PC-3 (cell line): ENCODE measurements around the gene AIRE.

Source experiments
- EZH2phosphoT487 ChIP-seq: fragments of 300-600 bp; sonication (generic); IDR thresholded peaks from 2 replicates; pipeline ENCODE4 v1.6.1; 2018; ENCODE audit warnings: mild to moderate bottlenecking, antibody characterized with exemption, low read length, borderline replicate concordance
- TF ChIP-seq, protein P1 (sequence below): fragments of 300-600 bp; sonication (generic); conservative IDR thresholded peaks from 2 replicates; pipeline ENCODE4 v1.5.1; 2017; ENCODE audit warnings: antibody characterized with exemption, low read depth, mild to moderate bottlenecking, low read length

DNA sequence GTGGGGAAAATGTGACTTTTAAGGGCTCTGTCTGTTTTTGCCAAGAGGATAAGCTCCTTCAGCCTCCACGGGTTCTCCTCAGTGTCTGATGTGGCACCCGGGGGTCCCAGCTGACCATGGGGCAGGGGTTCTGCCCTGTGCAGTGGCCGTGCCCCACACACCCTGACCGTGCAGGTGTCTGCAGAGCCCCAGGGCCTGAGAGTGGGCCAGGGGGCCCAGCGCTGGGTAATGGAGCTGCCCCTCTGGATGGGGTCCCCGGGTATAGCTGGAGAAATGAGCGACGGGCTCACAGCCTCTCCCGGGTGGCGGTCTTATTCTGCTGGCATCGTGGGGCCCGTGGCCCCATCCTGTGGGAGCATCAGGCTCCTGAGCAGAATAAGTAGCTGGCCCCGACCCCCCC lies 11.2 kb downstream of the AIRE start:
- TF ChIP-seq EZH2phosphoT487, result no peak
- TF ChIP-seq, protein P1, sequence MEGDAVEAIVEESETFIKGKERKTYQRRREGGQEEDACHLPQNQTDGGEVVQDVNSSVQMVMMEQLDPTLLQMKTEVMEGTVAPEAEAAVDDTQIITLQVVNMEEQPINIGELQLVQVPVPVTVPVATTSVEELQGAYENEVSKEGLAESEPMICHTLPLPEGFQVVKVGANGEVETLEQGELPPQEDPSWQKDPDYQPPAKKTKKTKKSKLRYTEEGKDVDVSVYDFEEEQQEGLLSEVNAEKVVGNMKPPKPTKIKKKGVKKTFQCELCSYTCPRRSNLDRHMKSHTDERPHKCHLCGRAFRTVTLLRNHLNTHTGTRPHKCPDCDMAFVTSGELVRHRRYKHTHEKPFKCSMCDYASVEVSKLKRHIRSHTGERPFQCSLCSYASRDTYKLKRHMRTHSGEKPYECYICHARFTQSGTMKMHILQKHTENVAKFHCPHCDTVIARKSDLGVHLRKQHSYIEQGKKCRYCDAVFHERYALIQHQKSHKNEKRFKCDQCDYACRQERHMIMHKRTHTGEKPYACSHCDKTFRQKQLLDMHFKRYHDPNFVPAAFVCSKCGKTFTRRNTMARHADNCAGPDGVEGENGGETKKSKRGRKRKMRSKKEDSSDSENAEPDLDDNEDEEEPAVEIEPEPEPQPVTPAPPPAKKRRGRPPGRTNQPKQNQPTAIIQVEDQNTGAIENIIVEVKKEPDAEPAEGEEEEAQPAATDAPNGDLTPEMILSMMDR, result no peak
